Ovary (tissue), 9 donors: ENCODE measurements around the gene CDKN2A. TPM values are rescaled to one million over a fixed set of nuclear protein-coding genes. Genes with fewer than 3 reads are reported as not detected.

Experiments
- DNase-seq, 5 donors: peaks; one replicate each; pipeline ENCODE4 v3.0.0-alpha.2; 2019 to 2020
- H3K27ac ChIP-seq, 2 donors: fragments of 200-600 bp; one replicate each; pipeline versions ENCODE4 v1.5.1 to v1.8.0; 2019 to 2022
- H3K27me3 ChIP-seq: fragments of 200-600 bp; one replicate; pipeline ENCODE4 v1.8.0; 2022
- H3K36me3 ChIP-seq: fragments of 200-600 bp; sonication (generic); one replicate; pipeline ENCODE4 v1.5.1; 2019
- H3K4me1 ChIP-seq: one replicate; pipeline ENCODE4 v1.8.1; 2013; ENCODE audit warnings: mild to moderate bottlenecking, moderate library complexity; ENCODE audit not compliant: insufficient read depth
- H3K4me3 ChIP-seq: fragments of 200-600 bp; sonication (generic); one replicate; pipeline ENCODE4 v1.5.1; 2017
- H3K9me3 ChIP-seq, 2 donors: fragments of 200-600 bp in 1 of 2; sonication (generic) in 1 of 2; one replicate each; pipeline versions ENCODE4 v1.5.1 to v1.8.1; 2013 to 2019; ENCODE audit warnings: mild to moderate bottlenecking in 1 of 2, moderate library complexity in 1 of 2
- CTCF ChIP-seq, 3 donors: fragments of 450-650 bp in 2 of 3; fragments of 200-600 bp in 1 of 3; IDR thresholded peaks; one replicate each; pipeline versions ENCODE4 v1.5.1 to v1.8.0; 2016 to 2022; ENCODE audit warnings: antibody characterized with exemption in 3 of 3, mild to moderate bottlenecking in 1 of 3
- EP300 ChIP-seq: sonication (generic); formaldehyde crosslinking; IDR thresholded peaks from one replicate; pipeline ENCODE4 v1.6.1; 2017; ENCODE audit warnings: antibody characterized with exemption
- POLR2A ChIP-seq: fragments of 450-650 bp; IDR thresholded peaks from one replicate; pipeline ENCODE4 v1.6.1; 2017; ENCODE audit warnings: antibody characterized with exemption, mild to moderate bottlenecking, moderate library complexity
- WGBS, 3 donors: extraction: QIAGEN DNeasy Blood & Tissue Kit in 1 of 3; methylation state at CpG; one replicate each; pipeline versions ENCODE4 v1.1.5 to v1.1.7; 2013 to 2017; 5-methylcytosine and 5-hydroxymethylcytosine counted together
- intact Hi-C, 4 donors: fragments of 100-400 bp; cut with DNase I; formaldehyde crosslinking; loops; one replicate each; pipeline versions ENCODE4 v1.11.0 to v1.15.1; 2022 to 2023
- polyA plus RNA-seq, 2 donors: library from polyadenylated mRNA; stranded (reverse); fragments of 200-250 nt in 1 of 2; fragments of 350-450 nt in 1 of 2; fragmentation: Illumina TruSeq in 1 of 2; extraction: RNeasy Lipid Tissue Mini Kit (QIAGEN cat#74804) in 1 of 2; gene quantifications; one replicate each; pipeline ENCODE4 v1.2.3, GENCODE V29; 2013 to 2014
- total RNA-seq, 7 donors: library from RNA; depleted of rRNA in 2 of 7; stranded (reverse); fragments of >200 nt in 2 of 7; fragmentation: NEBNext Ultra II Directional in 3 of 7; extraction: Animal tissue kit (Norgen Biotek cat#: 25700) in 3 of 7; gene quantifications; one replicate each; pipeline versions ENCODE4 v1.1.0 to v1.2.4, GENCODE V29; 2016 to 2023
- donor health status: DM: no; HTN: no; CAD: no; lungs with moderate emphysema.
- donor health status: DM: no; HTN: no; CAD: no.
- donor health status: Bipolar disorder and iron deficiency.
- donor health status: DM: yes; HTN: yes; CAD: no.
- donor health status: DM: no; HTN: no; CAD: no.
- donor health status: DM: yes; HTN: yes; CAD: no.

The CDKN2A gene
- total and polyA plus RNA-seq, 9 donors: 0.20 to 7.6 (median 1.0) TPM

GRCh38 chr9:21985964-21986667 lies 8.1 kb downstream of the CDKN2A start:
- DNase-seq: no peak
- H3K27me3 ChIP-seq: no peaks in the 10 kb centered on the region
- TF ChIP-seq POLR2A (no peak), CTCF (IDR thresholded peaks at IDR 0.05) (no peak), EP300 (no peak)
- no peaks in the 10 kb centered on the region for H3K36me3 ChIP-seq
- H3K4me1 ChIP-seq: no peaks in the 10 kb centered on the region
- H3K4me3 ChIP-seq: no peak overlapping the region
- 71 to 80% (median 79%) methylated on average over 5 of the region's 5 CpGs for WGBS, 3 donors
- H3K9me3 ChIP-seq: no peaks in the 10 kb centered on the region
- H3K27ac ChIP-seq: no peak overlapping the region
- intact Hi-C loops: no loop called here

- H3K27ac ChIP-seq: no peak overlapping the region
- no peaks in the 10 kb centered on the region for H3K4me1 ChIP-seq
- H3K27me3 ChIP-seq: no peaks in the 10 kb centered on the region
- no peak for DNase-seq
- no peak for TF ChIP-seq POLR2A
- TF ChIP-seq EP300: no peak
- TF ChIP-seq CTCF (IDR thresholded peaks at IDR 0.05): no peak
- no peaks in the 10 kb centered on the region for H3K36me3 ChIP-seq
- H3K9me3 ChIP-seq: no peaks in the 10 kb centered on the region
- intact Hi-C loops: no loop called here
- no peak overlapping the region for H3K4me3 ChIP-seq
These were observed 10.1 kb downstream of the CDKN2A start for GRCh38 chr9:21984101-21984500.

- intact Hi-C loops: no loop called here
- H3K9me3 ChIP-seq: no peaks in the 10 kb centered on the region
- no peak for DNase-seq
- H3K4me3 ChIP-seq: no peak overlapping the region
- no peaks in the 10 kb centered on the region for H3K36me3 ChIP-seq
- no peak for TF ChIP-seq POLR2A
- TF ChIP-seq CTCF (IDR thresholded peaks at IDR 0.05): no peak
- TF ChIP-seq EP300: no peak
- H3K4me1 ChIP-seq: no peaks in the 10 kb centered on the region
- no peak overlapping the region for H3K27ac ChIP-seq
- 52 to 76% (median 61%) methylated on average over 1 of the region's 1 CpG for WGBS, 3 donors
- no peaks in the 10 kb centered on the region for H3K27me3 ChIP-seq
These were observed 10.6 kb downstream of the CDKN2A start for GRCh38 chr9:21983561-21983935.

- Histone ChIP-seq H3K27me3 (no peaks in the 10 kb centered on the region), H3K4me1 (no peaks in the 10 kb centered on the region), H3K27ac (no peak overlapping the region), H3K9me3 (no peaks in the 10 kb centered on the region), H3K4me3 (no peak overlapping the region), H3K36me3 (no peaks in the 10 kb centered on the region)
- intact Hi-C loops: no loop called here
- 58 to 73% (median 60%) methylated on average over 1 of the region's 1 CpG for WGBS, 3 donors
- no peak for TF ChIP-seq EP300
- TF ChIP-seq CTCF (IDR thresholded peaks at IDR 0.05): no peak
- no peak for TF ChIP-seq POLR2A
- no peak for DNase-seq
These were observed 11.2 kb downstream of the CDKN2A start for GRCh38 chr9:21982861-21983560.
